B cell (primary cell): ENCODE measurements around the gene TTC14. TPM values are rescaled to one million over a fixed set of nuclear protein-coding genes. Genes with fewer than 3 reads are reported as not detected.

Experiments used
- ATAC-seq: fragments of 200-7000 bp; cut with Tn5 transposase; one replicate; pipeline ENCODE4 v1.10.0; 2021; ENCODE audit warnings: low read depth, mild to moderate bottlenecking, moderate number of reproducible peaks, moderate library complexity
- CTCF ChIA-PET: fragments of 350-600 bp; sonication (Branson Sonifier 250); formaldehyde crosslinking; loops from one replicate; lab custom pipeline; 2021; ENCODE audit warnings: antibody characterized with exemption, inconsistent platforms; lab: Charles Lee
- POLR2A ChIA-PET: fragments of 350-600 bp; sonication (Branson Sonifier 250); formaldehyde crosslinking; loops from one replicate; lab custom pipeline; 2021; ENCODE audit warnings: antibody characterized with exemption; lab: Charles Lee
- DNase-seq: peaks from one replicate; pipeline ENCODE4 v3.0.0; 2013
- H2AFZ ChIP-seq: 2 replicates; pipeline ENCODE4 v1.6.1; 2012; ENCODE audit warnings: mild to moderate bottlenecking, low read depth, low read length; ENCODE audit not compliant: insufficient read depth, poor library complexity, severe bottlenecking
- H3K27ac ChIP-seq, 2 donors: 1 replicate in 1 of 2; 2 replicates in 1 of 2; pipeline ENCODE4 v1.5.1; 2012 to 2013; ENCODE audit warnings: low read length in 2 of 2, mild to moderate bottlenecking in 2 of 2, moderate library complexity in 1 of 2
- H3K27me3 ChIP-seq, 4 experiments: fragments of 200-600 bp in 1 of 4; sonication (generic) in 1 of 4; replicated peaks in 1 of 4; 1 replicate in 2 of 4; 2 replicates in 2 of 4; pipeline versions ENCODE4 v1.6.1 to v1.7.0; 2013 to 2016; ENCODE audit warnings: low read length in 3 of 4, mild to moderate bottlenecking in 2 of 4, mixed read lengths in 1 of 4, moderate library complexity in 1 of 4; ENCODE audit not compliant: insufficient read depth in 4 of 4, control insufficient read depth in 3 of 4; ENCODE audit errors: control extremely low read depth in 1 of 4
- H3K36me3 ChIP-seq, 2 experiments: replicated peaks in 1 of 2; 1 replicate in 1 of 2; 2 replicates in 1 of 2; pipeline versions ENCODE4 v1.6.1 to v1.7.1; 2013; ENCODE audit warnings: low read length in 1 of 2; ENCODE audit not compliant: insufficient read depth in 2 of 2, control insufficient read depth in 1 of 2; ENCODE audit errors: control extremely low read depth in 1 of 2, extremely low read depth in 1 of 2
- H3K4me1 ChIP-seq, 2 donors: fragments of 200-600 bp in 1 of 2; sonication (generic) in 1 of 2; 1 replicate in 1 of 2; 2 replicates in 1 of 2; pipeline versions ENCODE4 v1.5.1 to v1.6.1; 2013 to 2017; ENCODE audit warnings: low read length in 2 of 2; ENCODE audit not compliant: control insufficient read depth in 2 of 2, insufficient read depth in 2 of 2
- H3K4me2 ChIP-seq: replicated peaks from 2 replicates; pipeline ENCODE3; 2012; ENCODE audit warnings: mild to moderate bottlenecking, low read depth, low read length; ENCODE audit not compliant: poor library complexity, severe bottlenecking
- H3K4me3 ChIP-seq, 5 experiments: fragments of 200-600 bp in 1 of 5; sonication (generic) in 1 of 5; 1 replicate in 3 of 5; 2 replicates in 2 of 5; pipeline versions ENCODE4 v1.5.1 to v1.7.0; 2011 to 2016; ENCODE audit warnings: low read length in 4 of 5, mild to moderate bottlenecking in 4 of 5, low read depth in 2 of 5, control low read depth in 1 of 5, moderate library complexity in 1 of 5; ENCODE audit not compliant: insufficient read depth in 1 of 5; ENCODE audit errors: control extremely low read depth in 1 of 5, extremely low read depth in 1 of 5
- H3K79me2 ChIP-seq: fragments of 200-600 bp; sonication (generic); one replicate; pipeline ENCODE4 v1.6.0; 2016; ENCODE audit warnings: low read length; ENCODE audit not compliant: control insufficient read depth, insufficient read depth
- H3K9ac ChIP-seq: fragments of 200-600 bp; sonication (generic); 2 replicates; pipeline ENCODE4 v1.6.1; 2017; ENCODE audit warnings: mild to moderate bottlenecking, low read length, moderate library complexity
- H3K9me3 ChIP-seq, 3 donors: one replicate each; pipeline versions ENCODE4 v1.6.1 to v1.7.1; 2013; ENCODE audit warnings: low read length in 2 of 3; ENCODE audit not compliant: control insufficient read depth in 2 of 3, insufficient read depth in 1 of 3; ENCODE audit errors: control extremely low read depth in 1 of 3
- H4K20me1 ChIP-seq: 2 replicates; pipeline ENCODE4 v1.6.0; 2012; ENCODE audit warnings: mild to moderate bottlenecking, low read length; ENCODE audit not compliant: insufficient read depth, control insufficient read depth, poor library complexity, severe bottlenecking
- H3K27ac Mint-ChIP-seq: one replicate; pipeline ENCODE4 v1.8.0; 2021; ENCODE audit warnings: mixed read lengths
- H3K27me3 Mint-ChIP-seq: one replicate; pipeline ENCODE4 v1.8.0; 2021; ENCODE audit warnings: mixed read lengths
- H3K4me1 Mint-ChIP-seq: one replicate; pipeline ENCODE4 v1.8.0; 2021; ENCODE audit warnings: mixed read lengths
- H3K4me3 Mint-ChIP-seq: one replicate; pipeline ENCODE4 v1.8.0; 2021; ENCODE audit warnings: mixed read lengths
- H3K9me3 Mint-ChIP-seq: one replicate; pipeline ENCODE4 v1.8.0; 2022; ENCODE audit warnings: mixed read lengths; ENCODE audit not compliant: insufficient read depth
- CTCF ChIP-seq: fragments of 200-600 bp; IDR thresholded peaks from one replicate; pipeline ENCODE4 v1.8.0; 2022; ENCODE audit warnings: antibody characterized with exemption, mild to moderate bottlenecking
- EZH2 ChIP-seq: IDR thresholded peaks from 2 replicates; pipeline ENCODE4 v1.6.1; 2012; ENCODE audit warnings: borderline replicate concordance, low read depth, mild to moderate bottlenecking, moderate library complexity, low read length; ENCODE audit not compliant: insufficient read depth, poor library complexity, severe bottlenecking
- WGBS: methylation state at CpG from one replicate; pipeline ENCODE4 v1.1.5; 2013; ENCODE audit warnings: missing lambda C conversion rate; ENCODE audit not compliant: insufficient coverage; 5-methylcytosine and 5-hydroxymethylcytosine counted together
- intact Hi-C: fragments of 100-400 bp; cut with micrococcal nuclease; formaldehyde crosslinking; loops from one replicate; pipeline ENCODE4 v1.10.0; 2022
- polyA plus RNA-seq: library from polyadenylated mRNA; depleted of rRNA; stranded (reverse); fragments of >200 nt; gene quantifications from 2 replicates; pipeline ENCODE4 v1.2.3, GENCODE V29; 2012
- total RNA-seq, 2 donors: library from RNA; stranded (reverse); fragments of 120-200 nt in 1 of 2; gene quantifications; 1 replicate in 1 of 2; 2 replicates in 1 of 2; pipeline versions ENCODE4 v1.2.3 to v1.2.4, GENCODE V29; 2013 to 2022

The TTC14 gene
- total and polyA plus RNA-seq, 2 donors (not counting 1 experiment from before 2014, with no cell fraction given) = 43.3 to 136 TPM

- peaks cover 3% of the 10 kb centered on the region for H3K9me3 Mint-ChIP-seq
- no peak overlapping the region for H3K27ac Mint-ChIP-seq
- Histone ChIP-seq H3K4me3 (no peak overlapping the region), H3K4me2 (no peak overlapping the region), H3K27ac (no peak overlapping the region), H3K79me2 (peaks cover 7% of the 10 kb centered on the region), H3K27me3 (peaks cover 0 to 12% (median 1%) of the 10 kb centered on the region in 4 experiments), H3K9me3 (peaks cover 0 to 13% (median 4%) of the 10 kb centered on the region in 3 donors), H3K36me3 (peaks cover 0 to 11% of the 10 kb centered on the region in 2 experiments), H3K9ac (no peak overlapping the region), H3K4me1 (peaks cover 12 to 17% of the 10 kb centered on the region in 2 donors), H2AFZ (no peak overlapping the region), H4K20me1 (peaks cover 8% of the 10 kb centered on the region)
- WGBS = 96% methylated on average over 14 of the region's 15 CpGs
- ATAC-seq (no peak), DNase-seq (no peak)
- POLR2A ChIA-PET = no interaction called here
- CTCF ChIA-PET = no interaction called here
- intact Hi-C loops = loop anchor here (5.0 kb wide), 2 partner anchors 1148 to 1253 kb away; partner anchors contain the start of genes GNB4 and MFN1
- H3K4me1 Mint-ChIP-seq = peaks cover 25% of the 10 kb centered on the region
- TF ChIP-seq CTCF = no peak
- H3K27me3 Mint-ChIP-seq = peaks cover 34% of the 10 kb centered on the region
- peak overlapping the region; percentile 93 for H3K4me3 Mint-ChIP-seq
Observed at GRCh38 chr3:180600473-180600872, 1.5 kb upstream of the TTC14 start.

- Histone ChIP-seq H3K9ac (no peak overlapping the region), H3K4me3 (no peak overlapping the region), H3K4me1 (no peaks in the 10 kb centered on the region), H3K36me3 (peaks cover 11 to 64% of the 10 kb centered on the region in 2 experiments), H3K27me3 (no peaks in the 10 kb centered on the region), H3K79me2 (peaks cover 5% of the 10 kb centered on the region), H2AFZ (no peak overlapping the region), H4K20me1 (no peaks in the 10 kb centered on the region), H3K27ac (no peak overlapping the region), H3K9me3 (no peaks in the 10 kb centered on the region), H3K4me2 (no peak overlapping the region)
- no peak overlapping the region for H3K27ac Mint-ChIP-seq
- intact Hi-C loops = no loop called here
- H3K9me3 Mint-ChIP-seq = no peaks in the 10 kb centered on the region
- no CpG with 5 or more reads among the region's 1 CpG for WGBS
- H3K4me1 Mint-ChIP-seq = no peaks in the 10 kb centered on the region
- ATAC-seq = no peak
- DNase-seq = no peak
- no peak overlapping the region for H3K4me3 Mint-ChIP-seq
- H3K27me3 Mint-ChIP-seq = no peaks in the 10 kb centered on the region
- CTCF ChIA-PET = no interaction called here
- POLR2A ChIA-PET = no interaction called here
- TF ChIP-seq CTCF (no peak), EZH2 (no peak)
Observed at GRCh38 chr3:180611006-180611405, 9.0 kb downstream of the TTC14 start.
